ENCODE measurements around the gene GRIN1. TPM values are rescaled to one million over a fixed set of nuclear protein-coding genes. Genes with fewer than 3 reads are reported as not detected.

The GRIN1 gene
- total RNA-seq, 4 donors from 2014 or later: not detected

- Histone ChIP-seq H3K4me1 (peaks cover 0 to 12% (median 5%) of the 10 kb centered on the region in 4 donors), H3K27me3 (no peaks in the 10 kb centered on the region), H3K27ac (no peak overlapping the region), H3K9me3 (no peaks in the 10 kb centered on the region), H3K4me3 (no peak overlapping the region), H3K36me3 (no peaks in the 10 kb centered on the region)
- no peak for DNase-seq
- no peak for TF ChIP-seq CTCF (IDR thresholded peaks at IDR 0.05)
- no peak for TF ChIP-seq POLR2A (IDR thresholded peaks at IDR 0.05)
Observed at GRCh38 chr9:137152844-137153405, 14.0 kb downstream of the GRIN1 start.

GRCh38 chr9:137156567-137157375, 17.8 kb downstream of the GRIN1 start:
- TF ChIP-seq POLR2A (IDR thresholded peaks at IDR 0.05) (no peak), CTCF (IDR thresholded peaks at IDR 0.05) (no peak)
- Histone ChIP-seq H3K4me3 (peak overlapping the region in 3 of 4 donors; percentile 4 to 37 (median 26)), H3K9me3 (no peaks in the 10 kb centered on the region), H3K4me1 (peaks cover 0 to 18% (median 5%) of the 10 kb centered on the region in 4 donors), H3K36me3 (no peaks in the 10 kb centered on the region), H3K27me3 (peaks cover 0 to 26% of the 10 kb centered on the region in 2 donors), H3K27ac (no peak overlapping the region)
- peak in 2 of 3 donors; percentile 30 to 65 for DNase-seq

GRCh38 chr9:137157618-137158415, 18.9 kb downstream of the GRIN1 start:
- Histone ChIP-seq H3K36me3 (no peaks in the 10 kb centered on the region), H3K9me3 (no peaks in the 10 kb centered on the region), H3K27me3 (peaks cover 0 to 34% of the 10 kb centered on the region in 2 donors), H3K27ac (no peak overlapping the region), H3K4me3 (no peak overlapping the region), H3K4me1 (peaks cover 0 to 28% (median 11%) of the 10 kb centered on the region in 4 donors)
- DNase-seq: no peak
- TF ChIP-seq CTCF (IDR thresholded peaks at IDR 0.05) (no peak), POLR2A (IDR thresholded peaks at IDR 0.05) (no peak)

GRCh38 chr9:137158625-137159024, 19.7 kb downstream of the GRIN1 start:
- Histone ChIP-seq H3K4me1 (peaks cover 0 to 36% (median 13%) of the 10 kb centered on the region in 4 donors), H3K4me3 (no peak overlapping the region), H3K27me3 (peaks cover 0 to 43% of the 10 kb centered on the region in 2 donors), H3K27ac (no peak overlapping the region), H3K9me3 (no peaks in the 10 kb centered on the region), H3K36me3 (no peaks in the 10 kb centered on the region)
- TF ChIP-seq CTCF (IDR thresholded peaks at IDR 0.05) (no peak), POLR2A (IDR thresholded peaks at IDR 0.05) (no peak)
- no peak for DNase-seq

- H3K36me3 ChIP-seq: no peaks in the 10 kb centered on the region
- TF ChIP-seq POLR2A (IDR thresholded peaks at IDR 0.05) (no peak), CTCF (IDR thresholded peaks at IDR 0.05) (no peak)
- H3K27me3 ChIP-seq: peaks cover 0 to 47% of the 10 kb centered on the region in 2 donors
- H3K4me1 ChIP-seq: peaks cover 0 to 37% (median 13%) of the 10 kb centered on the region in 4 donors
- H3K9me3 ChIP-seq: no peaks in the 10 kb centered on the region
- H3K27ac ChIP-seq: no peak overlapping the region
- no peak overlapping the region for H3K4me3 ChIP-seq
- no peak for DNase-seq
Observed at GRCh38 chr9:137159105-137160053, 20.4 kb downstream of the GRIN1 start.

All from Peyer's patch (tissue), 4 donors.